ENCODE results near the gene FGD1.
"Not testable (repeated sequence)": the region's sequence is repeated elsewhere in the genome, so short reads cannot be mapped to it uniquely, and the experiment has no call there.

Gene FGD1

GRCh38 chrX:54495814-54496516 is at the start of gene FGD1:
FGD1 (minus strand) TSS chrX:54496234; CDS start chrX:54495432, 802 bp downstream.
- Histone ChIP-seq H3K4me1 (peaks cover 3% of the 10 kb centered on the region), H3K27me3 (ENCODE audit: control insufficient read depth, insufficient read depth, low read length) (no peaks in the 10 kb centered on the region), H3K9ac (peak within 1 kb of the TSS; percentile 19), H3K4me3 (ENCODE audit: low read depth, low read length) (peak within 1 kb of the TSS; percentile 57), H3K36me3 (ENCODE audit: control insufficient read depth, insufficient read depth, low read length) (no peaks in the 10 kb centered on the region), H3K4me2 (ENCODE audit: low read length) (peak within 1 kb of the TSS; percentile 76), H3K79me2 (peaks cover 11% of the 10 kb centered on the region), H3K9me3 (ENCODE audit: control insufficient read depth, low read length) (no peaks in the 10 kb centered on the region), H3K27ac (peak within 1 kb of the TSS; percentile 59), H2AFZ (peak within 1 kb of the TSS; percentile 84)
- no peak for TF ChIP-seq CTCF (IDR thresholded peaks at IDR 0.05)

- not testable (repeated sequence) for H3K79me2 ChIP-seq; H3K4me2 ChIP-seq (ENCODE audit: low read length); H3K27me3 ChIP-seq (ENCODE audit: control insufficient read depth, insufficient read depth, low read length); H3K27ac ChIP-seq; H3K9ac ChIP-seq; H2AFZ ChIP-seq; H3K9me3 ChIP-seq (ENCODE audit: control insufficient read depth, low read length); H3K36me3 ChIP-seq (ENCODE audit: control insufficient read depth, insufficient read depth, low read length); H3K4me1 ChIP-seq; H3K4me3 ChIP-seq (ENCODE audit: low read depth, low read length)
Measured at GRCh38 chrX:54542239-54542638, 46.2 kb upstream of the FGD1 start.

GRCh38 chrX:54540289-54540688 is 44.3 kb upstream of the FGD1 start:
- H3K36me3 ChIP-seq (ENCODE audit: control insufficient read depth, insufficient read depth, low read length) = no peaks in the 10 kb centered on the region
- no peak overlapping the region for H3K9ac ChIP-seq
- H3K4me2 ChIP-seq (ENCODE audit: low read length) = no peak overlapping the region
- H3K79me2 ChIP-seq = no peaks in the 10 kb centered on the region
- H3K4me3 ChIP-seq (ENCODE audit: low read depth, low read length) = no peak overlapping the region
- H3K27ac ChIP-seq = no peak overlapping the region
- no peaks in the 10 kb centered on the region for H3K4me1 ChIP-seq
- H2AFZ ChIP-seq = no peak overlapping the region
- no peaks in the 10 kb centered on the region for H3K27me3 ChIP-seq (ENCODE audit: control insufficient read depth, insufficient read depth, low read length)
- no peak for TF ChIP-seq CTCF (IDR thresholded peaks at IDR 0.05)
- H3K9me3 ChIP-seq (ENCODE audit: control insufficient read depth, low read length) = no peaks in the 10 kb centered on the region

GRCh38 chrX:54534271-54534670 is 38.2 kb upstream of the FGD1 start:
- Histone ChIP-seq H3K79me2 (no peaks in the 10 kb centered on the region), H3K27ac (no peak overlapping the region), H3K4me2 (ENCODE audit: low read length) (no peak overlapping the region), H3K9ac (no peak overlapping the region), H3K36me3 (ENCODE audit: control insufficient read depth, insufficient read depth, low read length) (no peaks in the 10 kb centered on the region), H2AFZ (no peak overlapping the region), H3K4me1 (no peaks in the 10 kb centered on the region), H3K27me3 (ENCODE audit: control insufficient read depth, insufficient read depth, low read length) (no peaks in the 10 kb centered on the region), H3K9me3 (ENCODE audit: control insufficient read depth, low read length) (no peaks in the 10 kb centered on the region), H3K4me3 (ENCODE audit: low read depth, low read length) (no peak overlapping the region)
- no peak for TF ChIP-seq CTCF (IDR thresholded peaks at IDR 0.05)

GRCh38 chrX:54530357-54530900 is 34.4 kb upstream of the FGD1 start:
- peak overlapping the region; percentile 82 for H3K4me3 ChIP-seq (ENCODE audit: low read depth, low read length)
- no peaks in the 10 kb centered on the region for H3K36me3 ChIP-seq (ENCODE audit: control insufficient read depth, insufficient read depth, low read length)
- peak overlapping the region; percentile 84 for H2AFZ ChIP-seq
- no peaks in the 10 kb centered on the region for H3K79me2 ChIP-seq
- H3K27me3 ChIP-seq (ENCODE audit: control insufficient read depth, insufficient read depth, low read length) = no peaks in the 10 kb centered on the region
- H3K4me1 ChIP-seq = no peaks in the 10 kb centered on the region
- H3K9me3 ChIP-seq (ENCODE audit: control insufficient read depth, low read length) = no peaks in the 10 kb centered on the region
- H3K27ac ChIP-seq = peak overlapping the region; percentile 72
- peak overlapping the region; percentile 78 for H3K4me2 ChIP-seq (ENCODE audit: low read length)
- no peak overlapping the region for H3K9ac ChIP-seq
- no peak for TF ChIP-seq CTCF (IDR thresholded peaks at IDR 0.05)

Data from parathyroid adenoma (tissue), 2 donors.